PC-9 (cell line): ENCODE measurements around the gene REPS1. TPM values are rescaled to one million over a fixed set of nuclear protein-coding genes. Genes with fewer than 3 reads are reported as not detected.

Source experiments
- BruUV-seq: library from RNA; stranded (reverse); fragments of 400-500 nt; replicated peaks from 2 replicates; lab custom pipeline; 2021; lab: Mats Ljungman, UMichigan
- CTCF ChIA-PET: fragments of 300-600 bp; sonication (Branson Sonifier 250); formaldehyde crosslinking; loops from one replicate; lab custom pipeline; 2022; ENCODE audit warnings: antibody characterized with exemption; lab: Charles Lee
- POLR2A ChIA-PET: fragments of 300-600 bp; sonication (Branson Sonifier 250); formaldehyde crosslinking; loops from one replicate; lab custom pipeline; 2022; ENCODE audit warnings: antibody characterized with exemption; ENCODE audit not compliant: unreplicated experiment; lab: Charles Lee
- DNase-seq, 2 experiments: peaks; one replicate each; pipeline versions ENCODE4 v3.0.0 to v3.0.0-alpha.2; 2015 to 2022; ENCODE audit warnings: mixed read lengths in 1 of 2
- H2AFZ ChIP-seq: fragments of 200-600 bp; sonication (generic); 2 replicates; pipeline ENCODE4 v1.8.1; 2017; ENCODE audit warnings: antibody characterized with exemption
- H3F3A ChIP-seq: fragments of 200-600 bp; sonication (generic); 2 replicates; pipeline ENCODE4 v1.8.1; 2017; ENCODE audit warnings: antibody characterized with exemption, mild to moderate bottlenecking, low read depth; ENCODE audit not compliant: insufficient read depth
- H3K27ac ChIP-seq: fragments of 200-600 bp; sonication (generic); 2 replicates; pipeline ENCODE4 v1.6.1; 2016; ENCODE audit warnings: mixed run types
- H3K27me3 ChIP-seq: fragments of 200-600 bp; sonication (generic); 2 replicates; pipeline ENCODE4 v1.6.1; 2016; ENCODE audit warnings: low read depth, mixed run types; ENCODE audit not compliant: insufficient read depth
- H3K36me3 ChIP-seq: fragments of 200-600 bp; sonication (generic); 2 replicates; pipeline ENCODE4 v1.6.1; 2016; ENCODE audit warnings: low read depth, mixed run types
- H3K4me1 ChIP-seq: fragments of 200-600 bp; sonication (generic); replicated peaks from 2 replicates; pipeline ENCODE4 v1.6.1; 2016; ENCODE audit warnings: mixed run types; ENCODE audit not compliant: insufficient read depth
- H3K4me2 ChIP-seq: fragments of 200-600 bp; sonication (generic); 2 replicates; pipeline ENCODE4 v1.6.1; 2017; ENCODE audit warnings: mixed run types
- H3K4me3 ChIP-seq: fragments of 200-600 bp; sonication (generic); 2 replicates; pipeline ENCODE4 v1.6.1; 2016; ENCODE audit warnings: mixed run types
- H3K79me2 ChIP-seq: fragments of 200-600 bp; sonication (generic); 2 replicates; pipeline ENCODE4 v1.6.1; 2017; ENCODE audit warnings: low read depth, mixed run types
- H3K9me2 ChIP-seq: fragments of 200-600 bp; sonication (generic); 2 replicates; pipeline ENCODE4 v1.8.1; 2017; ENCODE audit warnings: mild to moderate bottlenecking; ENCODE audit not compliant: insufficient read depth
- H3K9me3 ChIP-seq: fragments of 200-600 bp; sonication (generic); 2 replicates; pipeline ENCODE4 v1.8.1; 2016; ENCODE audit warnings: low read depth; ENCODE audit not compliant: insufficient read depth
- H4K20me1 ChIP-seq: fragments of 200-600 bp; sonication (generic); 2 replicates; pipeline ENCODE4 v1.8.1; 2017; ENCODE audit not compliant: insufficient read depth
- EZH2 ChIP-seq: fragments of 200-600 bp; sonication (generic); IDR thresholded peaks from 2 replicates; pipeline ENCODE4 v1.8.0; 2017; ENCODE audit warnings: antibody characterized with exemption, low read depth
- intact Hi-C: fragments of 100-400 bp; cut with micrococcal nuclease; formaldehyde crosslinking; loops from one replicate; pipeline ENCODE4 v1.10.0; 2022; ENCODE audit not compliant: unreplicated experiment
- total RNA-seq: library from RNA; stranded (reverse); gene quantifications from 2 replicates; pipeline ENCODE4 v1.2.3, GENCODE V29; 2021
- TF ChIP-seq, protein P1 (sequence below): fragments of 200-600 bp; sonication (generic); conservative IDR thresholded peaks from 2 replicates; pipeline ENCODE4 v1.6.1; 2017; ENCODE audit warnings: mixed run types, antibody characterized with exemption, mild to moderate bottlenecking, moderate library complexity

REPS1 gene
- total RNA-seq, 1 experiment from 2014 or later = 39.6 TPM

DNA sequence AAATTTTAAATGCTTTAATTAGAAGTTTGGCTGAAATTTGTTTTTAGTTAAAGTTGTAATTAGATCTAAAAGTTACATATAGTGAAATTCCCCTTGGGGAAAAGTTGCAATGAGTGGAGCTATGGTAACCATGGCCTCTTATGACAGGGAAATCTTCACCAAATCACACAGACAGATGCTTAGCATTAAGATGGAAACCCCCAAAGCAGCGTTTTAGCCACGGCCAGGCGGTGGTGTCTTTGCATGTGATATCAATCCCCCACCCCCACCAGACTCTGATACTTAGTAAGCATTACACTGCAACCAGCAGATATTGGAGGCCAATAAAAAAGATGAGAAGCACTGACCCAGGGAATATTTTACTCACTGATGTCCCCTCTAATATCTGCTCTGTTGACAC is 75.7 kb downstream of the REPS1 start:
- ChIA-PET POLR2A (no interaction called here), CTCF (no interaction called here)
- Histone ChIP-seq H3K79me2 (no peaks in the 10 kb centered on the region), H3K4me1 (no peaks in the 10 kb centered on the region), H3K4me2 (no peak overlapping the region), H3K4me3 (no peak overlapping the region), H3K27ac (no peak overlapping the region), H3K9me2 (no peaks in the 10 kb centered on the region), H3F3A (peaks cover 3% of the 10 kb centered on the region; the same call in 1 of the 2 replicates), H3K9me3 (no peaks in the 10 kb centered on the region), H4K20me1 (no peaks in the 10 kb centered on the region), H2AFZ (no peak overlapping the region), H3K27me3 (no peaks in the 10 kb centered on the region), H3K36me3 (peaks cover 38% of the 10 kb centered on the region)
- no TSS peak for BruUV-seq
- DNase-seq = no peak
- TF ChIP-seq, protein P1, sequence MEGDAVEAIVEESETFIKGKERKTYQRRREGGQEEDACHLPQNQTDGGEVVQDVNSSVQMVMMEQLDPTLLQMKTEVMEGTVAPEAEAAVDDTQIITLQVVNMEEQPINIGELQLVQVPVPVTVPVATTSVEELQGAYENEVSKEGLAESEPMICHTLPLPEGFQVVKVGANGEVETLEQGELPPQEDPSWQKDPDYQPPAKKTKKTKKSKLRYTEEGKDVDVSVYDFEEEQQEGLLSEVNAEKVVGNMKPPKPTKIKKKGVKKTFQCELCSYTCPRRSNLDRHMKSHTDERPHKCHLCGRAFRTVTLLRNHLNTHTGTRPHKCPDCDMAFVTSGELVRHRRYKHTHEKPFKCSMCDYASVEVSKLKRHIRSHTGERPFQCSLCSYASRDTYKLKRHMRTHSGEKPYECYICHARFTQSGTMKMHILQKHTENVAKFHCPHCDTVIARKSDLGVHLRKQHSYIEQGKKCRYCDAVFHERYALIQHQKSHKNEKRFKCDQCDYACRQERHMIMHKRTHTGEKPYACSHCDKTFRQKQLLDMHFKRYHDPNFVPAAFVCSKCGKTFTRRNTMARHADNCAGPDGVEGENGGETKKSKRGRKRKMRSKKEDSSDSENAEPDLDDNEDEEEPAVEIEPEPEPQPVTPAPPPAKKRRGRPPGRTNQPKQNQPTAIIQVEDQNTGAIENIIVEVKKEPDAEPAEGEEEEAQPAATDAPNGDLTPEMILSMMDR = no peak
- TF ChIP-seq EZH2 = no peak
- intact Hi-C loops = no loop called here

DNA sequence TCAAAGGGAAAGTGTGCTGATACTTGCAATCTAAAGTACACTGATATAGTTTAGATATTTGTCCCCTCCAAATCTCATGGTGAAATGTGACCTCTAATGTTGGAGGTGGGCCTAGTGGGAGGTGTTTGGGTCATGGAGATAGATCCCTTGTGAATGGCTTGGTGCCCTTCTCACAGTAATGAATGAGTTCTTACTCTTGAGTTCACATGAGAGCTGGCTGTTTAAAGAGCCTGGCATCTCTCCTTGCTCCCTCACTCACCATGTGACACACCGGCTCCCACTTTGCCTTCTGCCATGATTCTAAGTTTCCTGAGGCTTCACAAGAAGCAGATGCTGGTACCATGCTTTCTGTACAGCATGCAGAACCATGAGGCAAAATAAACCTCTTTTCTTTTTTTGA is 78.1 kb downstream of the REPS1 start:
- intact Hi-C loops = no loop called here
- CTCF ChIA-PET = no interaction called here

DNA sequence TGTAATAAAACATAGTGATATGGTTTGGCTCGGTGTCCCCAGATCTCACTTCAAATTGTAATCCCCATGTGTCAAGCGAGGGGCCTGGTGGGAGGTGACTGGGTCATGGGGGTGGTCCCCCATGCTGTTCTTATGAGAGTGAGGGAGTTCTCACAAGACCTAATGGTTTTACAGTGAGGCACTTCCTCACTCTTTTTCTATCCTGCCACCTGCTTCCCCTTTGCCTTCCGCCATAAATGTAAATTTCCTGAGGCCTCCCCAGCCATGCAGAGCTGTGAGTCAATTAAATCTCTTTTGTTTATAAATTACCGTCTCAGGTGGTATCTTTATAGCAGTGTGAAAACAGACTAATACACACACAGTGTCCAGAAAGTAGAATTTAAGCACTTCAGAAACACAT is 78.5 kb downstream of the REPS1 start:
- Histone ChIP-seq H3K4me1 (no peaks in the 10 kb centered on the region), H3K4me3 (no peak overlapping the region), H3K79me2 (no peaks in the 10 kb centered on the region), H3K27me3 (no peaks in the 10 kb centered on the region), H4K20me1 (no peaks in the 10 kb centered on the region), H3K9me3 (no peaks in the 10 kb centered on the region), H3K36me3 (peaks cover 46% of the 10 kb centered on the region), H3K4me2 (no peak overlapping the region), H2AFZ (no peak overlapping the region), H3F3A (no peaks in the 10 kb centered on the region), H3K27ac (no peak overlapping the region), H3K9me2 (no peaks in the 10 kb centered on the region)
- ChIA-PET POLR2A (no interaction called here), CTCF (no interaction called here)
- TF ChIP-seq, protein P1 = no peak
- TF ChIP-seq EZH2 = no peak
- BruUV-seq = no TSS peak
- intact Hi-C loops = no loop called here
- DNase-seq = no peak

More for the DNA sequence above, 78.1 kb downstream of the REPS1 start:
- Histone ChIP-seq H3K4me3 (no peak overlapping the region), H3K27me3 (no peaks in the 10 kb centered on the region), H3K79me2 (no peaks in the 10 kb centered on the region), H3K27ac (no peak overlapping the region), H2AFZ (no peak overlapping the region), H3K9me3 (no peaks in the 10 kb centered on the region), H3K9me2 (no peaks in the 10 kb centered on the region), H3F3A (no peaks in the 10 kb centered on the region), H3K36me3 (peaks cover 47% of the 10 kb centered on the region), H3K4me1 (no peaks in the 10 kb centered on the region), H3K4me2 (no peak overlapping the region), H4K20me1 (no peaks in the 10 kb centered on the region)
- TF ChIP-seq, protein P1 = no peak
- no peak for TF ChIP-seq EZH2
- no peak for DNase-seq
- BruUV-seq = no TSS peak
- POLR2A ChIA-PET = no interaction called here
